ENCODE results near the gene BRSK1. TPM values are rescaled to one million over a fixed set of nuclear protein-coding genes. Genes with fewer than 3 reads are reported as not detected.

BRSK1 gene
- total RNA-seq, 1 donor from 2014 or later = 1.3 TPM

- intact Hi-C loops (cut with DNase I) = no loop called here
- DNase-seq = no peak
- no peak for TF ChIP-seq CTCF (IDR thresholded peaks at IDR 0.05)
- H3K4me1 ChIP-seq = no peaks in the 10 kb centered on the region
- H3K4me3 ChIP-seq = no peak overlapping the region
- no peaks in the 10 kb centered on the region for H3K27me3 ChIP-seq
- peak; percentile 24 for ATAC-seq
- no peaks in the 10 kb centered on the region for H3K36me3 ChIP-seq
- no peak overlapping the region for H3K27ac ChIP-seq
- no peaks in the 10 kb centered on the region for H3K9me3 ChIP-seq
Observed at GRCh38 chr19:55312621-55313512, 29.1 kb downstream of the BRSK1 start.

- no peak for DNase-seq
- intact Hi-C loops (cut with DNase I) = no loop called here
- no peak for TF ChIP-seq CTCF (IDR thresholded peaks at IDR 0.05)
Observed at GRCh38 chr19:55314396-55314795, 30.6 kb downstream of the BRSK1 start.

GRCh38 chr19:55315956-55316525, 32.2 kb downstream of the BRSK1 start:
- DNase-seq (no peak), ATAC-seq (no peak)
- no peaks in the 10 kb centered on the region for H3K36me3 ChIP-seq
- no peak overlapping the region for H3K27ac ChIP-seq
- TF ChIP-seq CTCF (IDR thresholded peaks at IDR 0.05) = no peak
- H3K9me3 ChIP-seq = no peaks in the 10 kb centered on the region
- intact Hi-C loops (cut with DNase I) = no loop called here
- no peak overlapping the region for H3K4me3 ChIP-seq
- no peaks in the 10 kb centered on the region for H3K4me1 ChIP-seq
- H3K27me3 ChIP-seq = no peaks in the 10 kb centered on the region

More at GRCh38 chr19:55314396-55314795, 30.6 kb downstream of the BRSK1 start:
- Histone ChIP-seq H3K4me3 (no peak overlapping the region), H3K27ac (no peak overlapping the region), H3K4me1 (no peaks in the 10 kb centered on the region), H3K27me3 (no peaks in the 10 kb centered on the region), H3K9me3 (no peaks in the 10 kb centered on the region), H3K36me3 (no peaks in the 10 kb centered on the region)
- ATAC-seq = no peak

DNA sequence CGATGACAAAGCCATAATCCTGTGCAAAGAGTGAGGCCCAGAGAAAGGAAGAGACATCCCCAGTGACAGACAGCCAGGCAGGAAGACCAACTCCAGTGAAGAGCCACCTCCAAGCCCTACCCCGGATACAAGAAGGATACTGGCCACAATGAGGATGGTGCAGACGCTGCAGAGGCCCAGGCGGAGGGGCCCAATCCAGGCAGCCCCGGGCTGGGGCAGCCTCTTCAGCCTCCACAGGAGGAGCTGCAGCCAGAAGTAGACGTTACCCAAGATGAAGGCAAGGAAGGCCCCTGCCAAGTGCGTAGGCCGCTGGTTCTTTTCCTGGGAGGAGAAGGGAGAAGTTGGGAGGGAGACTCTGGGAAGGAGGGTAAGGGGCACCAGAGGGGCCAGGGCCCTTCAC, 32.8 kb downstream of the BRSK1 start:
- H3K27me3 ChIP-seq = no peaks in the 10 kb centered on the region
- no peak for TF ChIP-seq CTCF (IDR thresholded peaks at IDR 0.05)
- intact Hi-C loops (cut with DNase I) = no loop called here
- H3K36me3 ChIP-seq = no peaks in the 10 kb centered on the region
- no peak overlapping the region for H3K4me3 ChIP-seq
- no peaks in the 10 kb centered on the region for H3K9me3 ChIP-seq
- no peaks in the 10 kb centered on the region for H3K4me1 ChIP-seq
- ATAC-seq (no peak), DNase-seq (no peak)
- H3K27ac ChIP-seq = no peak overlapping the region

DNA sequence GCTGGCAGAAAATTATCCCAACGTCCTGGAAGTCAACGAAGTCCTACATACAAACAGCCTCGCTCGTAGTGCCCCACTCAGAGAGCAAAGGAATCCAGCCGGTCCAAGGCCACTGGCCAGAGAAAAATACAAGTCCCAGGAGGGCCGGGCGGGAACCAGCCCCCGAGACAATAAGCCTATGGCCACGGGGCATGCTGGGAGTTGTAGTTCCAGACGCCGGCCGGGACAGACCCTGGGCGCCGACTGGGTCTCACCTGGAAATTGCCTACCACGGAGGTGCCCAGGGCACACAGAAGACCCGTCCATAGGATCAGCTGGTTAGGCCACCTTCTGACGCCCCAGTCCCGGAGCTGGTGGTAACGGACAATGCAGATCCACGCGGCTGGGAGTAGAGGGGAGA, 36.0 kb downstream of the BRSK1 start:
- ATAC-seq = peak; percentile 56
- no peaks in the 10 kb centered on the region for H3K9me3 ChIP-seq

More for the DNA sequence above, 36.0 kb downstream of the BRSK1 start:
- DNase-seq = no peak
- Histone ChIP-seq H3K27me3 (no peaks in the 10 kb centered on the region), H3K4me1 (no peaks in the 10 kb centered on the region), H3K4me3 (no peak overlapping the region), H3K36me3 (no peaks in the 10 kb centered on the region), H3K27ac (no peak overlapping the region)
- intact Hi-C loops (cut with DNase I) = no loop called here
- TF ChIP-seq CTCF (IDR thresholded peaks at IDR 0.05) = no peak
